CD4-positive, alpha-beta T cell treated with Interleukin-17A for 4 hours (primary cell): ENCODE results near the gene CPA4.
"Not testable (repeated sequence)": the region's sequence is repeated elsewhere in the genome, so short reads cannot be mapped to it uniquely, and the experiment has no call there.

Experiments used
- DNase-seq: peaks from one replicate; pipeline ENCODE4 v3.0.0-alpha.2; 2020; ENCODE audit warnings: mixed read lengths

Gene CPA4

GRCh38 chr7:130303551-130303950, 10.6 kb downstream of the CPA4 start:
- no peak for DNase-seq

GRCh38 chr7:130303982-130304381, 11.0 kb downstream of the CPA4 start:
- no peak for DNase-seq

- no peak for DNase-seq
Measured at GRCh38 chr7:130304878-130305277, 11.9 kb downstream of the CPA4 start.

GRCh38 chr7:130305433-130306042, 12.6 kb downstream of the CPA4 start:
- DNase-seq, result no peak

- no peak for DNase-seq
Measured at GRCh38 chr7:130309986-130310385, 17.0 kb downstream of the CPA4 start.

GRCh38 chr7:130314305-130314704, 21.3 kb downstream of the CPA4 start:
- DNase-seq, result no peak

- no peak for DNase-seq
Measured at GRCh38 chr7:130319541-130319940, 26.6 kb downstream of the CPA4 start.

GRCh38 chr7:130321542-130322229, 28.7 kb downstream of the CPA4 start:
- not testable (repeated sequence) for DNase-seq

- DNase-seq, result no peak
Measured at GRCh38 chr7:130322615-130323014, 29.7 kb downstream of the CPA4 start.

- no peak for DNase-seq
Measured at GRCh38 chr7:130324306-130324943, 31.5 kb downstream of the CPA4 start.

GRCh38 chr7:130329681-130330080, 36.7 kb downstream of the CPA4 start:
- DNase-seq, result no peak

GRCh38 chr7:130332259-130333053, 39.5 kb downstream of the CPA4 start:
- DNase-seq, result no peak

- DNase-seq, result no peak
Measured at GRCh38 chr7:130333832-130334231, 40.9 kb downstream of the CPA4 start.

- no peak for DNase-seq
Measured at GRCh38 chr7:130334274-130334673, 41.3 kb downstream of the CPA4 start.

- no peak for DNase-seq
Measured at GRCh38 chr7:130337410-130337971, 44.5 kb downstream of the CPA4 start.

GRCh38 chr7:130338233-130338632, 45.3 kb downstream of the CPA4 start:
- DNase-seq, result no peak

GRCh38 chr7:130341882-130342281, 48.9 kb downstream of the CPA4 start:
- no peak for DNase-seq

- no peak for DNase-seq
Measured at GRCh38 chr7:130342701-130343380, 49.9 kb downstream of the CPA4 start.

GRCh38 chr7:130344271-130344866, 51.4 kb downstream of the CPA4 start, which contains the start of gene CPA5:
CPA5 (plus strand) TSS chr7:130344816; CDS start chr7:130346486, 1,670 bp downstream.
- no peak for DNase-seq

GRCh38 chr7:130345136-130345535, 52.2 kb downstream of the CPA4 start:
- DNase-seq, result no peak

GRCh38 chr7:130345725-130346124, 52.8 kb downstream of the CPA4 start:
- DNase-seq, result no peak
